Body of pancreas (tissue), 4 donors: ENCODE measurements around the gene REC114.

Experiments
- CTCF ChIP-seq, 7 experiments: fragments of 450-650 bp in 4 of 7; fragments of 200-600 bp in 3 of 7; sonication (generic) in 3 of 7; IDR thresholded peaks; one replicate each; pipeline ENCODE4 v1.5.1; 2016 to 2019; ENCODE audit warnings: antibody characterized with exemption in 7 of 7
- POLR2A ChIP-seq, 3 donors: fragments of 450-650 bp; IDR thresholded peaks; one replicate each; pipeline ENCODE4 v1.6.1; 2016; ENCODE audit warnings: antibody characterized with exemption in 3 of 3, mild to moderate bottlenecking in 2 of 3

- TF ChIP-seq CTCF (IDR thresholded peaks at IDR 0.05) (no peak), POLR2A (IDR thresholded peaks at IDR 0.05) (no peak)
Observed at GRCh38 chr15:73524919-73525318, 82.0 kb downstream of the REC114 start.
